GM20431 (cell line): Measurements from ENCODE around the gene MRFAP1.
"Not testable (repeated sequence)": the region's sequence is repeated elsewhere in the genome, so short reads cannot be mapped to it uniquely, and the experiment has no call there.

ENCODE experiments used
- in situ Hi-C: fragments of 300-500 bp; cut with MseI, MboI; formaldehyde crosslinking; loops from one replicate; pipeline ENCODE4 v1.15.0; 2020; ENCODE audit warnings: low sequenced_read_pairs; ENCODE audit not compliant: unreplicated experiment

The MRFAP1 gene

GRCh38 chr4:6660430-6660829 is 19.9 kb downstream of the MRFAP1 start:
- in situ Hi-C loops, result no loop called here

GRCh38 chr4:6662591-6662990 is 22.1 kb downstream of the MRFAP1 start:
- in situ Hi-C loops, result no loop called here

- in situ Hi-C loops, result no loop called here
Measured at GRCh38 chr4:6663596-6664393, 23.3 kb downstream of the MRFAP1 start.

- in situ Hi-C loops, result no loop called here
Measured at GRCh38 chr4:6665320-6665654, 24.8 kb downstream of the MRFAP1 start.

- in situ Hi-C loops, result no loop called here
Measured at GRCh38 chr4:6668391-6668790, 27.9 kb downstream of the MRFAP1 start.

GRCh38 chr4:6671648-6672047 is 31.2 kb downstream of the MRFAP1 start:
- in situ Hi-C loops, result no loop called here

GRCh38 chr4:6672131-6672530 is 31.6 kb downstream of the MRFAP1 start:
- in situ Hi-C loops, result no loop called here

GRCh38 chr4:6672541-6673190 is 32.2 kb downstream of the MRFAP1 start:
- in situ Hi-C loops, result not testable (repeated sequence)

- in situ Hi-C loops, result not testable (repeated sequence)
Measured at GRCh38 chr4:6673191-6673659, 32.7 kb downstream of the MRFAP1 start.

- in situ Hi-C loops, result no loop called here
Measured at GRCh38 chr4:6673660-6674499, 33.4 kb downstream of the MRFAP1 start.

GRCh38 chr4:6674500-6675149 is 34.1 kb downstream of the MRFAP1 start:
- in situ Hi-C loops, result no loop called here

GRCh38 chr4:6676722-6677558 is 36.5 kb downstream of the MRFAP1 start:
- in situ Hi-C loops, result no loop called here

- in situ Hi-C loops, result no loop called here
Measured at GRCh38 chr4:6680372-6681034, 40.0 kb downstream of the MRFAP1 start.

GRCh38 chr4:6681191-6681590 is 40.7 kb downstream of the MRFAP1 start:
- in situ Hi-C loops, result no loop called here

GRCh38 chr4:6682862-6683590 is 42.5 kb downstream of the MRFAP1 start:
- in situ Hi-C loops, result no loop called here

GRCh38 chr4:6684656-6685055 is 44.2 kb downstream of the MRFAP1 start:
- in situ Hi-C loops, result no loop called here

GRCh38 chr4:6686104-6686787 is 45.8 kb downstream of the MRFAP1 start:
- in situ Hi-C loops, result no loop called here
